GM03348 (cell line): Measurements from ENCODE around the gene RNASEH1.

ENCODE experiments used
- DNase-seq: peaks from one replicate; pipeline ENCODE4 v3.0.0; 2012; ENCODE audit warnings: low spot score

Gene RNASEH1, protein sequence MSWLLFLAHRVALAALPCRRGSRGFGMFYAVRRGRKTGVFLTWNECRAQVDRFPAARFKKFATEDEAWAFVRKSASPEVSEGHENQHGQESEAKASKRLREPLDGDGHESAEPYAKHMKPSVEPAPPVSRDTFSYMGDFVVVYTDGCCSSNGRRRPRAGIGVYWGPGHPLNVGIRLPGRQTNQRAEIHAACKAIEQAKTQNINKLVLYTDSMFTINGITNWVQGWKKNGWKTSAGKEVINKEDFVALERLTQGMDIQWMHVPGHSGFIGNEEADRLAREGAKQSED

DNA sequence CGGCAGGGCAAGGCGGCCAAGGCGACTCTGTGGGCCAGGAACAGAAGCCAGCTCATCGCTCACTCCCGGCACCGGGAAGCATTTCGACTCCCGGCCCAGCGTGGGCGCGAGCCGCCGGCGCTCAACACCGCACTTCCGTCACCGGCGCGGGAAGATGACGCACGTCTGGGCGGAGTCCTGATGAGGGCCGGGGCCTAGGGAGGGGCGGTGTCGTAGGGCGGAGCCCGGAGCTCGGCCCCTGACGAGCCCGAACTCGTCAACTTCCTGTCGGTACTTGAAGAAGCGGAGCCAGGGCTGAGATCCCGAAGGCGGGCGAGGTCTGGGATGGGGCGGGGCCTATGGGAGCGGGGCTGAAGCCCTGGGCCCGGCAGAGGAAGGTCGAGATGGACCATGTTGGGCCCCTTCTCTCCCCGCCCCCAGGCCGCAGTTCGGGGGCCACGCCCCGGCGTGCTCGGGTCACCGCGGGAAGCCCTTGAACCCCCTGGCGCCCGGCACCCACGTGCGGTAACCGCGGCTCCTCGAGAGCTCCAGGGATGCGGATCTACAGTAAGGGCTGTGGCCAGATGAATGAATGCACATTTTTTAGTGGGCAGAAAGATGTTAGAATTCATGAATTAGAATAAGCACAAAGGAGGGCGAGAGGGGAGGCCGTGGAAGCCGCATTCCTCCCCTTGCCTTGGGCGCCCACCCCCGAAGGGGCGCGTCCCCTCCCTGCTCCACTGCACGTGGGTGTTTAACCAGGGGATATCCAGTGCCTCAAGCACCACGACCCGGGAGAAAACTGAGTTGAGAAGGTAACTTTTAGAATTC, at the start of gene RNASEH1:
Gene RNASEH1 (minus strand): TSS at position 129 of the 810 bp plus-strand sequence. CDS start 73 bp downstream, at position 56.
- DNase-seq: peak; percentile 100

DNA sequence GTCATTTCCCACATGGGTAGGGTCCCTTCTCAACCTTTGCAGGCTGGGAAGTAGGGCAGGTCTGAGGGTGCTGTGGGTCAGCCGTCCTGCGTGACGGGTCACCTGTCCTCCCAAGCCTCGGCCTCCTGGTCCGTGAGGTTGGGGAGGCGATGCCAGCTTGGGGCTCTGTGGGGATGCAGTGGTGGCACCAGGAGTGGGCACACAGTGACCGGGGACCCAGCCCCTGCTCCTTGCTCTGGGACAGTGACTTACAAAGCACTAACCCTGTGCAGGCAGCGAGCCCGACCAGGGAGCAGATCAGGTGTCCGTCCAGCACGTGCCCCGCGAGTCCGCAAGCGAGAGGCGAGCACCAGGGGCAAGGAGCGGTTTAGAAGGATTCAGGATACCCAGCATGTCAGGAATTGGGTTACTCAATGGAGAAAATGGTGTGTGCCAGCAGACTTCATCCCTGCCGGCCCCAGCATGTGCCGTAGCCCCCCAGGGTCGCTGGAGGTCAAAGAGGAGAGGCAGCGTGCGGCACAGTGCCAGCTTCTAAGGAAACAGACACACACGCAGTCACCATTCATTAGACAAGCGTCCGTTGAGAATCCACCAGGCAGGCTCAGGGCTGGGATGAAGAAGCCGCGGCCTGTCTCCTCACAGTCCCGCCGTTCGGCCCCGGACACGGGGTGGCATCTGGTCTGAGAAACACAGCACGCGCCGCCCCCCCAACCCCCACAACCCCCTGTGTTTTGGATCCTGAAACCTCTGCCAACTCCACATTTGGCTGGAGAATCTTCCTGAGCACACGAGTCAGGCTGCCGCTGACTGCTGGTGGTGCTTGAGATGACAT, 48.5 kb upstream of the RNASEH1 start:
- peak; percentile 7 for DNase-seq

DNA sequence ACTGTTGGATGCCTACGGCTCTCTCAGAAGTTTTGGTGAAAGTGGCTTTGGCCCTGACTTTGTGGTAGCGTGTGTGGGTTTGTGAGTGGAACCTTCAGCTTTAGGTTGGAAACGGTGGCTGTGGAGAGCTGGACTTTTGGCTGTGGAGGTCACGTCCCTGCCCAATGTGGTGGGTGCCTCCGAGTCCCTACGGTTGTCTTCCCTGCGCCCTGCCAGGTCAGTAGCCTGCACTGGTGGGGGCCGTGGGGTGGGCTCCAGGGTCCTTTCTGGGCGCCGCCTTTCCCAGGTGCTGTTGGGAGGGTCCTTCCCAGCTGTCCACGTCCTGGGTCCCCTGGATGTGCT, 47.9 kb upstream of the RNASEH1 start:
- DNase-seq: peak; percentile 6

DNA sequence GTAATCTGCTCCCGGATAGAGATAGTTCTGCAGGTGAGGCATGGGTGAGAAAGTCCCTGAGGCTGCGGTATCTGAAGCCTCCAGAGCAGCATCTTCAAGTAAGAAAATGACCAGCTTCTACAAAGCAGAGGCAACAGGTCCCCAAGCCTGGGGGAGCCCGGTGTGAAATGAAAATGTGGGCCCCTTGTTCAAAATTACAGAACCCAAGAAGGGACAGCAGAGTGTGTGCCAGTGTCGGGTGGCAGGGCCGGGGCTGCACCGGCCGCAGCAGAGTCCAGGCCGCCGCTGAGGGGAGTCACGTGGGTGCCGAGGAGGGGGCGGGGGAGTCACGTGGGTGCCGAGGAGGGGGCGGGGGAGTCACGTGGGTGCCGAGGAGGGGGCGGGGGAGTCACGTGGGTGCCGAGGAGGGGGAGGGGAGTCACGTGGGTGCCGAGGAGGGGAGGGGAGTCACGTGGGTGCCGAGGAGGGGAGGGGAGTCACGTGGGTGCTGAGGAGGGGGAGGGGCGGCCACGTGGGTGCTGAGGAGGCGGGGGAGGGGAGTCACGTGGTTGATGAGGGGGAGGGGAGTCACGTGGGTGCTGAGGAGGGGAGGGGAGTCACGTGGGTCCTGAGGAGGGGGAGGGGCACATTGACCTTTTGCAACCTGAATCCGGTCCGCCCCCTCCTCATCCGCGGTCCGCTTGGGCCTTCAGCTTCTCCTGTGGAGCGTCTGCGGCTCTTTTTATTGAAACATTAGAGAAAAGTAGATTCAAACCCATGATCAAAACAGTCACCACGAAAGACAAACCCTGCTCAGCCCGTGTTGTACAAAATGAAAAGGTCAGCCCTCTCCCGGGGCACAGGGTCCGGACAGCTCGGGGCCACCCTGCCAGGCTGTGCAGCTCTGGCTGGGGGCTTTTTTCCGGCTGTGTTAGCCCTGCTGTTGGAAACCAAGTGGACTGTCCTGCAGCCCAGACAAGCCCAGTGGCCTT, 47.1 kb upstream of the RNASEH1 start:
- peak; percentile 73 for DNase-seq

DNA sequence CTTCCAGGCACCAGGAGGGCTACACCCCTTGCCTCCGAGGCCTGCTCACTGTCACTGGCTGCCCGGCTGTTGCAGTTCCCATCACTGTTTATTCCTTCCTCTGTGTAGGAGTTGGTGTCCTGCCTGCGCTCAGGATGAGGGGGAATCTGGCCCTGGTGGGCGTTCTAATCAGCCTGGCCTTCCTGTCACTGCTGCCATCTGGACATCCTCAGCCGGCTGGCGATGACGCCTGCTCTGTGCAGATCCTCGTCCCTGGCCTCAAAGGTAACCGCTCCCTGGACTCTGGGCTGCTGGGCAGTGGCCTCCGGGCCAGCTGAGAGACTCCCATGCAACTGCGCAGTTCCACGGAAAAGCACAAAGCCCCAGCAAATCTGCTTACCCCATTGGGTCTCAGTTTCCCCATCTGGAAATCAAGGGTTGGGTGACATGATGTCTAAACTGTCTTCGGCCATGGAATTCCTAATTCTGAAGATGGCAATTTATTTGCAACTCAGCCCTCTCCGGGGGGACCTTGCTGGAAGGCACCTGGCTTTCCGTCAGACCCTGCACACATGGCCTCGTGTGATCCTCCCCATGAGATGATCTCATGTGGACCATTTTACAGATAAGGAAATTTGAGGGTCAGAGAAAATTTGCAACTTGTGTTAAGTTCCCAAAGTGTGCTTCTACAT, 46.2 kb upstream of the RNASEH1 start:
- no peak for DNase-seq

DNA sequence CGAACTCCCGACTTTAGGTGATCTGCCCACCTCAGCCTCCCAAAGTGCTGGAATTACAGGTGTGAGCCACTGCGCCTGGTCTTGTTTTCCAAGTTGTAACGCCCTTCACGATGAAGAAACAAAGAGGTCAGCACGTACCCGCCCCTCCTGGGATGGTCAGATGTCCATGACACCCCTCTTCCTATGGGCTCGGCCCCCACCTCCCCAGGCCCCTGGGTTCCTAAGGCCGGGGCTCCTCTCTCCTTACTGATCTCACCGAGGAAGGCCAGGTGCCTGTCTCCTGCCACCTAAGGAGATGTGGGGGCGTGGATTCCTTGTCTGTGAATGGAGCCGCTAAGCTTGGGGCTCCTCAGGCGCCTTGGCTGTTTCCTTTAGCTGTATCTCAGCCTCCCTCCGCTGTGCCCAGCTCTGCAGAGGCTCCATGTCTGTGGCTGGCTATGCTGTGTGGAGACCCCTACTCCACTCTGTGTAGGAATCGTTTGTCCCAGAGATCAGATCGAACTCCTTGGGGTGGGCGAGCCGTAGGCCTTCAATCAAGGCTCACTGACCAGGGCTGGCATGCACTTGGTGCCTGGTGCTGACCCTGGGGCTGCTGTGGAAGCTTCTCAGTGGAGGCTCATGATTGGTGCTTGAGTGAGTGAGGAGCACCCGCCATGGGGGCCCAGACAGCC, 45.5 kb upstream of the RNASEH1 start:
- DNase-seq: peak; percentile 4

DNA sequence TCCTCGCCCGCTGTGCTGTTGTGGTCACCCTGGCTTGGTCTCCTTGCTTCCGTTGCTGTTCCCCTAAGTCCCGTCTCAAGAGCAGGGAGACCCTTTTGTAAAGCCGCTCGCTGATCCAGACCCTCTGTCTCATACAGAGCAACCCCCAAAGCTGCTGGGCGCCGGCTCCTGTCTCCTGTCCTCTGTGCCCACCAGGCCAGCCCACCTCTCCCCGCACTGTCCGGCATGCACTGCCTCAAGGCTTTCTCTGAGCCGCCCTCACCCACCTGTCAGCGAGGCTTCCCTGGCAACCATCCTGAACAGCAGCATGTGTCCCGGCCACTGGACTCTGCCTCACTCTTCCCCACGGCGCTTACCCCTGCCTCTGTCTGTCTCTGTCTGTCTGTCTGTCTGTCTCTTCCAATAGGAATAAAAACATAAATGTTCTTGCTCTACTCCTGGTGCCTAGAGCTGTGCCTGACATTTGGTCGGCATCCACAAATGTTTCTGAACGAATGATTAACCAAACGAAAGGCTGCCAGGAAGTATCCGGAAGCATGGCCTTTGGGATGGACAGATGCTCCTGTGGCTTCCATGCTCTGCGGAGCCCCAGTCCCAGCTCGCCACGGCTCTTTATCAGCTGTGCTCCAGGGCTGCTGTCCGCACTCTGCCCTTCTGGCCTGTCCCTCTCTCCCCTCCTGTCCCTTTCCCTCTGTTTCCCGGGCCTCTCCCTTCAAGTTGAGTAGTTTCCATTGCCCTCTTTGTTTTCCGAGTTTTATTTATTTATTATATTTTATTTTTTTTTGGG, 44.6 kb upstream of the RNASEH1 start:
- no peak for DNase-seq

DNA sequence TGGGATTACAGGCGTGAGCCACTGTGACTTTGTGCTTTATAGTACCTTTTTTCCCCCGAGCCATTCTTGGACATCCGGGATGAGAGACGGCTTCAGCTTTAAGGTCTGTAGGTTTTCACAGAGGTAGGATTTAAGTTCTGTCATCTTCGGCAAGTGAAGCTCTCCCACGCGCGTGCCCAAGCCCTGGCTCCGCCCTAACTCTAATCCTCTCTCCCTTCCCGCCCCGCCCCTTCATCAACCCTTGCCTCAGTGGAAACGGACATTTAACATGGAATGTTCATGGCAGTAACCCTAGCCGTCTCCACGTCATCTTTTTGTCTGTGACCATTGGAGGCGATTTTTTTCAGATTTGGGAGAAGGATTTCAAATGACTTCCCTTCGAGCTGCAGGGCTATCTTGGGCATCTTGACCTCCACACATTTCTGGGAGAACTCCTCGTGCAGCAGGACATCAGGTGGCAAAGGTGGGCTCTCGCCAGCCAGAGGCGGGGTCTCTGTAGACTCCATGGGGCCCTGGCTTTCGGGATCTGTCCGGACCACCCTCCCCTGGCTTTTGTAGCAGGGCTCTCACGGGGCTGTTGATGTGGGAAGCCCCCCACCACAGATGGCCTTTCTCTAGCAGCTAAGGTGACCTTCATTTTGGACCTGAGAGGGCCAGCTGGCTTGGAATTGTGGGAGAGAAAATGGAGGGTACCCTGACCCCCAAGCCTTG, 43.6 kb upstream of the RNASEH1 start:
- no peak for DNase-seq

DNA sequence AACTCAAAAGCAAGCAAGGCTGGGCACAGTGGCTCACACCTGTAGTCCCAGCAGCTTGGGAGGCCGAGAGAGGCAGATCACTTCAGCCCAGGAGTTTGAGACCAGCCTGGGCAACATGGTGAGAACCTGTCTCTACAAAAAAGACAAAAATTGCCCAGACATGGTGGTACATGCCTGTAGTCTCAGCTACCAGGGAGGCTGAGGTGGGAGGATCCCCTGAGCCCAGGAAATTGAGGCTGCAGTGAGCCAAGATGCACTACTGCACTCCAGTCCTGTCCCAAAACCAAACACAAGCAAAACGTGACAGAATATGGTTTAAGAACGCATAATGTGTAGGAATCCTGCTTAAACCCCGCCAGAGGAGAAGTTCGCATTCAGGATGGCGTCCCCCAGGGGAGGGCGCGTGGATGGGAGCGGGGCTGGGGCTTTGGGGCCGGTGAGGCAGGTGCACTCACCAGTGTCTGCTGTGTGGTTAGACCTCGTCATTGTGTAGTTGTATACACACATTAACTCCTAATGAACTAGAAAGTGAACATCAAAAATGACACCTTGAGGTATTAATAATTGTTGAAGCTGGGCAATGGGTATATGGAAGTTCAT, 42.2 kb upstream of the RNASEH1 start:
- no peak for DNase-seq

DNA sequence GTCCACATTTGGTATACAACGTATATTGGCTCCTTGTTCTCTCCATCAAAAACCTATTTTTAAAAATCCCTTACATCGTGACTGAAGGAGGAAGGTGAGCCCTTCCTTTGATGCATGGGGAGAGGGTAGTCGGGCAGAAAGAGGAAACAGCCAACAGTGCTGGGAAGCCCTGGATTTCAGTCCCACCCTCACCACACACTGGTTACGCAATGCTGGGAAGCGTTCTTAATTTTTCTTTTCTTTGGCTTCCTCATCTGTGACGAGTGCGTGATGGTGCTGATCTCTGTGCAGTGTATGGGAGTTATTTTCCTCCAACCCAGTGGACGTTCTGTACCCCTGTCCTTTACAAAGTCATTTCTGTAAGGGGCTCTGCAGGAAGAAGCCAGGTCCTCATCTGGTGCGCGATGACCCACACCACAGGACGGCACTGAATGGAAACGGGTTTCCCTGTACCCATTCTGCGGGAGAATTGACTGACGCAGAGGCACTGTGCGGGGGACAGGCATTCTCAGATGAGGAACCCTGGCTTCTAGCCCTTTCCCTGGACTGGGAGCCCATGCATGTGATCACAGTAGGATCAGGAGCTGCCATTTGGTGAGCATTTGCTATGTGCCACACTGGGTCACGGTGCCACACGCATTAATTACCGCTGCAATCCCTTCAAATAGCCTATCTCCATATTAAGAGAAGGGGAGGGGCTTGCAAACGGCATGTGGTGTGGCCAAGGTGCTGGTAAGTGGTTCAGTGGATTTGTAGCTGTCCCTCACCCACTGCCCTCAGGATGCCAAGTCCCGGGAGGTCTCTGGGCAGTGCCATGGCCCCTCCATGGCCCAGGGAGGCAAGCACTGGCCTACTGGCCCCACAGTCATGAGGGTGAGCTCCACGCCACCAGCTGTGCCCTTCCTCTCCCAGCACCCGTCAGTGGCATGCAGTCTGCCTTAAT, 41.0 kb upstream of the RNASEH1 start:
- DNase-seq: no peak

DNA sequence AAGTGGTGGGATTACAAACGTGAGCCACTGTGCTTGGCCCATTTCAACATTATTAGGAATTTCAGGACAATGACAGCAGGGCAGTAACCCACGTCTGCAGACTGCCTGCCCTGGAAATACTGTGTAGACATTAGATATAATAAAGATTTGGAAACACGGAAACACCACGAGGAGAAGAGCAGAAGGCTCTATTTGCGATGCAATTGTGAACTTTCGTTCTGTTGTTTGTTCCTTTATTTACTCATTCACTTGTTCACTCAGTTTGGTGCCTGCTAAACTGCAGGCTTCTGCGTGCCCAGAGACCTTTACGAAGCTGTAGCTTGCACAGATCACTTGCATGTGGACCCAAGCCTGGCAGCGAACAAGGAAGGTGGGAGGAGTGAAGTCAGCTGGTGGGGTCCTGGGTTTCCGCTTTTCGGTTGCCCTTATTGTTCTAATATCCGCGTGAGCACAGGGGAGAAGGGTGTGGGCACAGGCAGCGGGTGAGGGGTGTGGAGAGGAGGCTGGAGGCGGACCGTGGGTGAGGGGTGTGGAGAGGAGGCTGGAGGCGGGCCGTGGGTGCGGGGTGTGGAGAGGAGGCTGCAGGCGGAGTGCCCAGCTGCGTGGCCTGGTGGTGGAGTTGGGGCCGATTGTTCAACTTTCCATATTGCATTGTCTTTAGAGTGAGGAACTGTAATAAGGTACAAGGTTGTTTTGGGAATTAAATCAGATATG, 40.2 kb upstream of the RNASEH1 start:
- no peak for DNase-seq

DNA sequence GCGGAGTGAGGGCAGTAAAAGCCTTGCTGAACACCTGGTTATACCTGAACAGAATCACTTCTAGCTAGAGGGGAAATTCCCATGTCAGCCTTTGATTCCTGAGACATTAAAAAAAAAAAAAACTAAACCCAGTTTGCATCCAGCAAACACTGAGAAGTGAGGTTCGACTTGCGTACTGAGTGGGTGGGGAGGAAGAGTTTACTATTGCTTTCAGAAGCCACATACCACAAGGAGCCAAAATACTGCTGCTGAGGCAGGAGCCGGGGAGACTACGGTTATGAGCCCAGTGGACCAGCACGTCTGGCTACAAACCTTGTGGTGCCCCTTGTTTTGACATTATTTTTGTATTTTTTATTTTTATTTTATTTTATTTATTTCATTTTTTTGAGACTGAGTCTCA, 39.4 kb upstream of the RNASEH1 start:
- no peak for DNase-seq

DNA sequence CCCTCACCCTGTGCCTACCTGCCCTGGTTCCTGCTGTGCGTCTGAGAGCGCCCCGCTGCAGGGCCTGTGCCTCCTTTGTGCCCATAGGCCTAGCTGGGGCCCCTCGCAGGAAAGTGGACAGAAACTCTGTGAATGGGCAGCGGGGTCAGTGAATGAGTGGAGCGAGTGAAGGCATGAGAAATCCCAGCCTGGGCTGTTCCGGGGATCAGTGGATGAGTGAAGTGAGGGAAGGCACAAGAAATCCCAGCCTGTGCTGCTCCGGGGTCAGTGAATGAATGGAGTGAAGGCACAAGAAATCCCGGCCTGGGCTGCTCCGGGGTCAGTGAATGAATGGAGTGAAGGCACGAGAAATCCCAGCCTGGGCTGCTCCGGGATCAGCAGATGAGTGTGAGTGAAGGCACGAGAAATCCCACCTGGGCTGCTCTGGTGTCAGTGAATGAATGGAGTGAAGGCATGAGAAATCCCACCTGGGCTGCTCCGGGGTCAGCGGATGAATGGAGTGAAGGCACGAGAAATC, 38.8 kb upstream of the RNASEH1 start:
- DNase-seq: no peak

DNA sequence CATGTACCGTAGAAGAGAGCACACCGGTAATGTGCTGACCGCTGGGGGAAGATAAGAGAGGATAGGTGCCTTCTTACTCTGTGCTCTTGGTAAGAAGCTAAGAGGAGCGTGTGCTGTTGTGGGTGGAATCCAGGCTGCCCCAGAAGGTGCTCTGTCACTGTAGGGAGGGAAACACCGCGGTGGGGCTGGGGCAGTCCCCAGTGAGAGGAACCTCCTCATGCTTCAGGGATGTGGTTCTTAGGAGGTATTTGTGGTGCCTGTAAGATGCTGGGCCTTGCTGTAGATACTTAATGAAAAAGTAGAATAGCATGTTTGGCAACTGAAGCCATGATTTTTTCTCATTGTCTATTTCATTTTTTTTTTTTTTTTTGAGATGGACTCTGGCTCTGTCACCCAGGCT, 37.9 kb upstream of the RNASEH1 start:
- no peak for DNase-seq

DNA sequence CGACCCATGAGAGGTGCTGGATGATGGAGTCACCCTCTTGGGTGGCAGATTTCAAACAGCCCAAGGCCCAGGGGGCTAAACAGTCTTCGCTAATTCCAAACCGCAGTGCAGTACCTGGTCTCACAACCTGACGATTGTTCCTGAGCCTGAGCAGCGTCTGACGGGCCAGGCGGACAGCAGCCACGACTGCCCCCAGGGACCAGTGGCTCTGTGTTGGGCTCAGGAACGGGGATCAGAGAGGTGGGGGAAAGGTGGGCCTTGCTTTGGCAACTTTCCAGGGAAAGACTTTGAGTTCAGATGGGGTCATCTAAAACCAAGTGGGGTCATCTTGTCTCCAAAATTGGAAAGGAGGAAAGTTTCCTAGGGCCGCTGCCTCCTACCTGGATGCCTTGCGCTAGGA, 37.3 kb upstream of the RNASEH1 start:
- no peak for DNase-seq

DNA sequence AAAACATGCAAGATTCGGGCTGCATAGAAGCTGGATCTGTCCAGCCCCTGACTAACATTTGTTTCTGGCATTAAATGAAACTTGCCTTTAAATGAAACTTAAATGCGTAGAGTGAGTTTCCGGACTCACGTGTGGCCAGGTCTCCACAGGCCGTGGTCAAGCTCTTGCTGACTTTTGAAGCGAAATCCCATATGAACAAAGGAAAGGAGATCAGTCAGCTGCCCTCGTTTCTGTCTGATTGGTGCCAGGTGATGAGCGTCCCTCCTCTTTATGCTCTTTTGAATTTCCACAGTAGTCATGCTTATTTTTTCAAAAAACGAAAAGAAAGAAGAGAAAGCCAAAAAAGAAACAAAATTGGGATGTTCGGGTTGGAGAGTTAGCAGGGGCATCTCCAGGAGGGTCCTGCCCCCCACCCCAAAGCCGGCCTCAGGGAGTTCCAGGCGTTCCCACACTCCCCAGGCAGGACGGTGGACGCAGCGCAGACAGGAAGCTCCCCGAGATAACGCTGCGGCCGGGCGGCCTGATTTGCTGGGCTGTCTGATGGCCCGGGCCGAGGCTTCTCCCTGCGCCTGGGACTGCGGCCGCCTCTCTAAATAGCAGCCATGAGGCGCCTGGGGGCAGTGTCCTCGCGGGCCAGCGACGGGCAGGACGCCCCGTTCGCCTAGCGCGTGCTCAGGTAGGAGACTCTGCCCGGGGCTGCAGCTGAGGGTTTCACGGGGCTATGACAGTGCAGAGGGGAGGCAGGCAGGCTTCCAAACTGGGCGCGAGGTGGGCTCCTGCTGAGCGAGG, 36.6 kb upstream of the RNASEH1 start, which contains the start of gene COLEC11:
Gene COLEC11 (plus strand): TSS at position 620 of the 789 bp plus-strand sequence. CDS start 9,229 bp downstream, outside the sequence.
- DNase-seq: peak; percentile 63
